H1 (cell line): ENCODE results near the gene DXO. TPM values are rescaled to one million over a fixed set of nuclear protein-coding genes. Genes with fewer than 3 reads are reported as not detected.
A peak's percentile ranks its signal among the peaks of the same experiment; 100 is the strongest.
"Not testable (repeated sequence)": the region's sequence is repeated elsewhere in the genome, so short reads cannot be mapped to it uniquely, and the experiment has no call there.

Experiments
- CTCF ChIA-PET: fragments of 300-600 bp; sonication (Branson Sonifier 250); formaldehyde crosslinking; loops from one replicate; lab custom pipeline; 2021; ENCODE audit not compliant: partially characterized antibody; lab: Charles Lee
- POLR2A ChIA-PET: fragments of 300-600 bp; sonication (Branson Sonifier 250); formaldehyde crosslinking; loops from one replicate; lab custom pipeline; 2021; ENCODE audit warnings: inconsistent platforms; ENCODE audit not compliant: partially characterized antibody; lab: Charles Lee
- DNase-seq, 2 experiments: peaks; one replicate each; pipeline versions ENCODE4 v3.0.0 to v3.0.0-alpha.2; 2010 to 2022; ENCODE audit warnings: low spot score in 2 of 2, low read depth in 1 of 2, mixed read lengths in 1 of 2
- FAIRE-seq: peaks from 2 replicates; lab custom pipeline; 2011; peaks lifted over from hg19 to GRCh38; lab: Jason Lieb, UNC
- H2AFZ ChIP-seq: 2 replicates; pipeline ENCODE4 v1.8.1; 2012; ENCODE audit warnings: low read length, inconsistent platforms
- H2AK5ac ChIP-seq: 2 replicates; pipeline ENCODE4 v1.6.1; 2013; ENCODE audit warnings: low read depth, low read length
- H2BK120ac ChIP-seq: replicated peaks from 2 replicates; pipeline ENCODE3; 2013; ENCODE audit warnings: low read depth, low read length, inconsistent platforms
- H2BK12ac ChIP-seq: 2 replicates; pipeline ENCODE4 v1.6.1; 2013; ENCODE audit warnings: low read depth, low read length
- H2BK15ac ChIP-seq: 2 replicates; pipeline ENCODE4 v1.6.1; 2013; ENCODE audit warnings: low read length
- H2BK20ac ChIP-seq: 2 replicates; pipeline ENCODE4 v1.6.1; 2013; ENCODE audit warnings: low read length
- H2BK5ac ChIP-seq: 2 replicates; pipeline ENCODE4 v1.6.1; 2013; ENCODE audit warnings: low read depth, low read length
- H3K14ac ChIP-seq: 2 replicates; pipeline ENCODE4 v1.6.1; 2013; ENCODE audit warnings: inconsistent platforms; ENCODE audit not compliant: insufficient read length
- H3K18ac ChIP-seq: 2 replicates; pipeline ENCODE4 v1.6.1; 2013; ENCODE audit warnings: low read length; ENCODE audit errors: extremely low read depth
- H3K23ac ChIP-seq: 2 replicates; pipeline ENCODE4 v1.6.1; 2013; ENCODE audit warnings: inconsistent platforms; ENCODE audit not compliant: insufficient read length
- H3K23me2 ChIP-seq: 2 replicates; pipeline ENCODE4 v1.6.1; 2013; ENCODE audit warnings: low read depth, low read length
- H3K27ac ChIP-seq: 2 replicates; pipeline ENCODE4 v1.6.1; 2011; ENCODE audit warnings: low read depth, low read length, inconsistent platforms
- H3K27me3 ChIP-seq, 4 experiments: replicated peaks in 1 of 4; 1 replicate in 1 of 4; 2 replicates in 3 of 4; pipeline versions ENCODE4 v1.6.1 to v1.8.1; 2011 to 2013; ENCODE audit warnings: low read length in 3 of 4, mild to moderate bottlenecking in 3 of 4, inconsistent platforms in 2 of 4, mixed read lengths in 2 of 4, moderate library complexity in 1 of 4; ENCODE audit not compliant: control insufficient read depth in 3 of 4, insufficient read depth in 3 of 4; ENCODE audit errors: extremely low read depth in 1 of 4
- H3K36me3 ChIP-seq, 4 experiments: 2 replicates each; pipeline versions ENCODE4 v1.6.1 to v1.8.1; 2011 to 2013; ENCODE audit warnings: mild to moderate bottlenecking in 4 of 4, low read length in 3 of 4, moderate library complexity in 2 of 4, control low read depth in 1 of 4, inconsistent platforms in 1 of 4; ENCODE audit not compliant: insufficient read depth in 4 of 4, control insufficient read depth in 2 of 4
- H3K4ac ChIP-seq: replicated peaks from 2 replicates; pipeline ENCODE3; 2013; ENCODE audit warnings: low read length, low read depth, mixed read lengths, inconsistent platforms; ENCODE audit not compliant: insufficient read length
- H3K4me1 ChIP-seq, 4 experiments: replicated peaks in 1 of 4; 1 replicate in 1 of 4; 2 replicates in 3 of 4; pipeline versions ENCODE4 v1.6.1 to v1.8.1; 2011 to 2013; ENCODE audit warnings: low read length in 3 of 4, inconsistent platforms in 2 of 4, mixed read lengths in 1 of 4; ENCODE audit not compliant: insufficient read depth in 4 of 4, control insufficient read depth in 3 of 4
- H3K4me2 ChIP-seq, 2 experiments: 2 replicates each; pipeline versions ENCODE4 v1.6.1 to v1.8.1; 2011 to 2013; ENCODE audit warnings: low read depth in 2 of 2, low read length in 2 of 2, control low read depth in 1 of 2, inconsistent platforms in 1 of 2, mild to moderate bottlenecking in 1 of 2; ENCODE audit not compliant: insufficient read depth in 1 of 2
- H3K4me3 ChIP-seq, 4 experiments: fragments of 200-600, 300-600 bp in 1 of 4; sonication (generic), shearing (Covaris generic), sonication (Bioruptor Twin) in 1 of 4; 2 replicates each; pipeline versions ENCODE4 v1.5.1 to v1.8.1; 2011 to 2016; ENCODE audit warnings: low read length in 4 of 4, low read depth in 3 of 4, control low read depth in 2 of 4, inconsistent platforms in 2 of 4, mild to moderate bottlenecking in 2 of 4, mixed read lengths in 1 of 4, moderate library complexity in 1 of 4; ENCODE audit not compliant: insufficient read depth in 2 of 4; ENCODE audit errors: extremely low read depth in 1 of 4
- H3K56ac ChIP-seq: replicated peaks from 2 replicates; pipeline ENCODE3; 2013; ENCODE audit warnings: low read depth, mild to moderate bottlenecking, mixed read lengths, low read length, inconsistent platforms; ENCODE audit not compliant: insufficient read length
- H3K79me1 ChIP-seq: 2 replicates; pipeline ENCODE4 v1.6.1; 2013; ENCODE audit warnings: low read depth, low read length, control low read depth
- H3K79me2 ChIP-seq, 2 experiments: 2 replicates each; pipeline versions ENCODE4 v1.6.1 to v1.8.1; 2012 to 2013; ENCODE audit warnings: low read length in 2 of 2, mild to moderate bottlenecking in 2 of 2, inconsistent platforms in 1 of 2; ENCODE audit not compliant: insufficient read depth in 2 of 2, control insufficient read depth in 1 of 2
- H3K9ac ChIP-seq, 4 experiments: replicated peaks in 1 of 4; 1 replicate in 1 of 4; 2 replicates in 3 of 4; pipeline versions ENCODE4 v1.6.1 to v1.8.1; 2011 to 2013; ENCODE audit warnings: low read depth in 3 of 4, low read length in 3 of 4, control low read depth in 2 of 4, mild to moderate bottlenecking in 2 of 4, moderate library complexity in 2 of 4, inconsistent platforms in 1 of 4; ENCODE audit errors: extremely low read depth in 1 of 4
- H3K9me3 ChIP-seq, 2 experiments: 2 replicates each; pipeline versions ENCODE4 v1.6.1 to v1.8.1; 2012 to 2013; ENCODE audit warnings: mild to moderate bottlenecking in 2 of 2, moderate library complexity in 2 of 2, control low read depth in 1 of 2, inconsistent platforms in 1 of 2, low read depth in 1 of 2, low read length in 1 of 2, mixed read lengths in 1 of 2; ENCODE audit not compliant: insufficient read depth in 2 of 2
- H4K20me1 ChIP-seq, 2 experiments: replicated peaks in 1 of 2; 2 replicates each; pipeline versions ENCODE3 to v1.8.1; 2011 to 2013; ENCODE audit warnings: inconsistent platforms in 2 of 2, low read length in 2 of 2, mild to moderate bottlenecking in 1 of 2; ENCODE audit not compliant: insufficient read depth in 2 of 2, control insufficient read depth in 1 of 2
- H4K5ac ChIP-seq: 2 replicates; pipeline ENCODE4 v1.6.1; 2013; ENCODE audit warnings: low read length, low read depth, mixed read lengths, inconsistent platforms; ENCODE audit not compliant: insufficient read length
- H4K8ac ChIP-seq: 2 replicates; pipeline ENCODE4 v1.8.0; 2013; ENCODE audit warnings: mild to moderate bottlenecking, moderate library complexity, low read length, inconsistent platforms; ENCODE audit not compliant: insufficient read depth; ENCODE audit errors: extremely low read depth
- H4K91ac ChIP-seq: replicated peaks from 2 replicates; pipeline ENCODE3; 2013; ENCODE audit warnings: low read length, mixed read lengths, inconsistent platforms; ENCODE audit not compliant: insufficient read length
- WGBS, 2 experiments: shearing (Covaris generic) in 1 of 2; methylation state at CpG; one replicate each; pipeline versions ENCODE4 v1.1.6 to v1.1.7; 2013 to 2015; ENCODE audit warnings: low lambda C conversion rate in 2 of 2, mixed read lengths in 2 of 2, inconsistent platforms in 1 of 2, low coverage in 1 of 2, missing lambda C conversion rate in 1 of 2; ENCODE audit not compliant: insufficient replicate concordance in 2 of 2, insufficient coverage in 1 of 2, insufficient read length in 1 of 2; ENCODE audit errors: extremely low coverage in 1 of 2, missing lambda C conversion rate in 1 of 2; 5-methylcytosine and 5-hydroxymethylcytosine counted together
- polyA plus RNA-seq, 7 experiments: library from polyadenylated mRNA; depleted of rRNA in 3 of 7; stranded (reverse) in 5 of 7; unstranded in 2 of 7; fragments of >200 nt in 5 of 7; fragments of 200-250 nt in 2 of 7; gene quantifications; 1 replicate in 5 of 7; 2 replicates in 1 of 7; 4 replicates in 1 of 7; pipeline versions ENCODE4 v1.2.1 to v1.2.3, GENCODE V29; 2011 to 2013; ENCODE audit warnings: missing spikeins in 2 of 7, mixed read lengths in 2 of 7
- total RNA-seq: library from RNA; stranded (reverse); fragmentation: NEBNext Ultra II Directional; extraction: Animal tissue kit (Norgen Biotek cat#: 25700); gene quantifications from 2 replicates; pipeline ENCODE4 v1.2.1, GENCODE V29; 2021

DXO gene
- total and polyA plus RNA-seq, 2 of the 8 experiments (the other 6 are each of a cell fraction or from before 2014, with no cell fraction given): 14.7 to 23.9 TPM

DNA sequence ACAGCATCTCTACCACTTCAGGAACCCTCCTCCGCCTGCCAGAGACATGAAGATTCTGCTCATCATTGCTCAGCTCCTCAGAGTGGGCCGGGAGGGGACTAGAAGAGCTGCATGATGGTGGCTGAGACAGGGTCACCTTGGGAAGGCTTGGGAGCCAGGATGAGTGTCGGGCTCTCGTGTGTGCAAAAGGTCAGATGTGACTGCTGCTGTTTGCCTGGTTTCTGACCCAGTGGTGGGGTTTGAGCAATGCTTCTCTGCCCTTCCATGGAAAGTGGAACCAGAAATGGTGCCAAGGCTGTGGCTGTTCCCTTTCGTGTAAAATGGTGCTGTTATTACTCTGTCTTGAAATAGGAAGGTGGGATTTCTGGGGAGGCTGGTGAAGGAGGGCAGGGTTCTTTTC, 41.8 kb upstream of the DXO start:
- H3K4me3 ChIP-seq, H3K27me3 ChIP-seq, FAIRE-seq, H2BK20ac ChIP-seq, H2BK120ac ChIP-seq, H3K14ac ChIP-seq, H3K79me1 ChIP-seq, H3K56ac ChIP-seq, POLR2A ChIA-PET, H2BK5ac ChIP-seq, H3K23me2 ChIP-seq, H3K4me1 ChIP-seq, H3K18ac ChIP-seq, H4K20me1 ChIP-seq, H4K91ac ChIP-seq, H4K8ac ChIP-seq, H2BK12ac ChIP-seq, H3K4me2 ChIP-seq, H2BK15ac ChIP-seq, H2AK5ac ChIP-seq, H3K9me3 ChIP-seq, H4K5ac ChIP-seq, H3K79me2 ChIP-seq, H3K36me3 ChIP-seq, H3K27ac ChIP-seq, H3K23ac ChIP-seq, H3K9ac ChIP-seq, DNase-seq, H3K4ac ChIP-seq, CTCF ChIA-PET, H2AFZ ChIP-seq: not testable (repeated sequence)
- no CpG with 5 or more reads among the region's 5 CpGs for WGBS, 2 experiments

DNA sequence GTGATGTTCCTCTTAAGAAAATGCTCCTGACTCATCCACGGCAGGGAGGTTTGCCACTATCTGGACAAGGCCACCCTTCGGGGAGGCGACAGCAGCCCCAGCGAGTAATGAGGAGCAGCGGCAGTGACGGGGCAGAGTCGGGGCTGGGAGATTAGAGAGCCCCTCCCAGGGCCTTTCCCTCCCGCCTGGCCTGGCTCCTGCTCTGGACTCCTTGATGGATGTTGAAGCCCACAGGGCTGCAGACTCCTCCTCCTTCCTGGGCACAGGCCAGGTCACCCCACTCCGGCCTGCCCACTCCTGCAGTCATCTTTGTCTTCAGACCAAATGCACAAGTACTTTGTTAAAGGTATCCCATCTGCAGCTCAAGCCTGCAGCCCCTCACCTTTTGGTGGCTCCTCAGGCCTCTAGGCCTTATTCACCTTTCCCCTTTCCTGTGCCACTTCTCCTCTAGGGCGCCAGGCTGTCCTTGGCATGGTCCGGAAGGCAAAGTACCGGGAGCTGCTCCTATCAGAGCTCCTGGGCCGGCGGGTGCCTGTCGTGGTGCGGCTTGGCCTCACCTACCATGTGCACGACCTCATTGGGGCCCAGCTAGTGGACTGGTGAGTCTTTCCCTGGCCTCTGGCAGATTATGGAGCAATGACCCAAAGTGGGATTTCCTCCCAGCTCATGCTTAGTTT, 41.1 kb upstream of the DXO start:
- H3K18ac ChIP-seq: not testable (repeated sequence)

More for the DNA sequence above, 41.1 kb upstream of the DXO start:
- H2BK20ac ChIP-seq, H2BK12ac ChIP-seq, H3K27me3 ChIP-seq, H3K4ac ChIP-seq, FAIRE-seq, H4K91ac ChIP-seq, H3K79me2 ChIP-seq, H2BK15ac ChIP-seq, H3K23me2 ChIP-seq, H2AK5ac ChIP-seq, H3K9ac ChIP-seq, H3K27ac ChIP-seq, H3K36me3 ChIP-seq, H2BK120ac ChIP-seq, H4K5ac ChIP-seq, H3K14ac ChIP-seq, H3K56ac ChIP-seq, H2AFZ ChIP-seq, H3K4me1 ChIP-seq, POLR2A ChIA-PET, H3K23ac ChIP-seq, H4K20me1 ChIP-seq, H3K79me1 ChIP-seq, H3K4me2 ChIP-seq, H2BK5ac ChIP-seq, H4K8ac ChIP-seq, H3K4me3 ChIP-seq, CTCF ChIA-PET, H3K9me3 ChIP-seq: not testable (repeated sequence)
- no CpG with 5 or more reads among the region's 17 CpGs for WGBS, 2 experiments
- peak in 1 of 2 experiments; percentile 20 for DNase-seq
